Activated CD4-positive, alpha-beta T cell treated with anti-CD3 and anti-CD28 coated beads, Interleukin-2, amount 10 ng/mL, durations not matched to agents 7 days and 5 days (primary cell): Measurements from ENCODE around the gene PLP1. TPM values are rescaled to one million over a fixed set of nuclear protein-coding genes. Genes with fewer than 3 reads are reported as not detected.
"Not testable (repeated sequence)": the region's sequence is repeated elsewhere in the genome, so short reads cannot be mapped to it uniquely, and the experiment has no call there.

Source experiments
- CTCF ChIA-PET: fragments of 350-600 bp; sonication (Branson Sonifier 250); formaldehyde crosslinking; loops from one replicate; lab custom pipeline; 2021; ENCODE audit warnings: antibody characterized with exemption; lab: Charles Lee
- POLR2A ChIA-PET: fragments of 350-600 bp; sonication (Branson Sonifier 250); formaldehyde crosslinking; loops from one replicate; lab custom pipeline; 2021; ENCODE audit warnings: antibody characterized with exemption; lab: Charles Lee
- DNase-seq: peaks from one replicate; pipeline ENCODE4 v3.0.0-alpha.2; 2020
- H3K27ac Mint-ChIP-seq: one replicate; pipeline ENCODE4 v1.8.0; 2021; ENCODE audit warnings: mild to moderate bottlenecking, moderate library complexity, mixed read lengths
- H3K27me3 Mint-ChIP-seq: one replicate; pipeline ENCODE4 v1.8.0; 2021; ENCODE audit warnings: mixed read lengths
- H3K36me3 Mint-ChIP-seq: one replicate; pipeline ENCODE4 v1.8.0; 2021; ENCODE audit warnings: low read depth, mixed read lengths
- H3K4me1 Mint-ChIP-seq: one replicate; pipeline ENCODE4 v1.8.0; 2021; ENCODE audit warnings: mixed read lengths
- H3K4me3 Mint-ChIP-seq: one replicate; pipeline ENCODE4 v1.8.0; 2021; ENCODE audit warnings: mild to moderate bottlenecking, moderate library complexity, mixed read lengths
- H3K9me3 Mint-ChIP-seq: one replicate; pipeline ENCODE4 v1.8.0; 2021; ENCODE audit warnings: mixed read lengths
- total RNA-seq, 2 experiments: library from RNA; stranded (reverse); gene quantifications; one replicate each; pipeline ENCODE4 v1.2.3, GENCODE V29; 2021

The PLP1 gene
- total RNA-seq, 2 experiments from 2014 or later = not detected

DNA sequence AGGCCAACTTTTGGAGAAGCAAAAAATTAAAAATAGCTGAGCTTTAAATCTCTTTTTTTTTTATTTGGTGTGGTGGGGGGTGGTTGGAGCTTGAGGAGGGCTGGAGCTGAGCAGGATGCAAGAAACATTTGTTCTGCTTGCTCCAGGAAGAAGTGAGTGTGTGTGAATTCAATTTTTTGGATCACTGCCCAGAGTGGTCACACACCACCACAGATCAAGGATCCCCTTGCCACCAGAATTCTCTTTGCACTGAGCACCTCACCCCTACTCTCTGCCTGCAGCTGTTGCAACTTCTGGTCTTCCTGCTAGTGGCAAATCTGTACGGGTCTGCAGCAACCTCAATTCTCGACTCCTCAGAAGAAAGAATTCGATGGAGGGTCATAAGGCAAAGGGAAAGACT, 19.9 kb upstream of the PLP1 start:
- no peak overlapping the region for H3K27ac Mint-ChIP-seq
- H3K27me3 Mint-ChIP-seq = no peaks in the 10 kb centered on the region
- peaks cover 5% of the 10 kb centered on the region for H3K9me3 Mint-ChIP-seq
- ChIA-PET CTCF (no interaction called here), POLR2A (no interaction called here)
- H3K4me3 Mint-ChIP-seq = no peak overlapping the region
- no peak for DNase-seq
- H3K4me1 Mint-ChIP-seq = no peaks in the 10 kb centered on the region
- H3K36me3 Mint-ChIP-seq = no peaks in the 10 kb centered on the region

DNA sequence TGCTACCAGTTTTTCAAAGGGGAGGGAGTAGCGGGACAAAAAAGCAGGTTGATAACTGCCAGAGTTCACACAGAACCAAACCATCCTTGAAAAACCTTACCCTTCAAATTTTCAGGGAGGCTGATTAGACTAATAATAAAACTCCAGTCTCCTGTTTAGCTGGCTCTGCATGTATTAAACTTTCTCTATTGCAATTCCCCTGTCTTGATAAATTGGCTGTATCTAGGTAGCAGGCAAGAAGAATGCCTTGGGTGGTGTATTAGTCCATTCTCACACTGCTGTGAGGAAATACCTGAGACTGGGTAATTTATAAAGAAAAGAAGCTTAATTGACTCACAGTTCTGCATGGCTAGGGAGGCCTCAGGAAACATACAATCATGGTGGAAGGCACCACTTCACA, 18.1 kb upstream of the PLP1 start:
- DNase-seq = no peak
- ChIA-PET CTCF (no interaction called here), POLR2A (no interaction called here)
- Mint-ChIP-seq H3K4me1 (no peaks in the 10 kb centered on the region), H3K36me3 (no peaks in the 10 kb centered on the region), H3K4me3 (no peak overlapping the region), H3K9me3 (peaks cover 5% of the 10 kb centered on the region), H3K27me3 (no peaks in the 10 kb centered on the region), H3K27ac (no peak overlapping the region)

DNA sequence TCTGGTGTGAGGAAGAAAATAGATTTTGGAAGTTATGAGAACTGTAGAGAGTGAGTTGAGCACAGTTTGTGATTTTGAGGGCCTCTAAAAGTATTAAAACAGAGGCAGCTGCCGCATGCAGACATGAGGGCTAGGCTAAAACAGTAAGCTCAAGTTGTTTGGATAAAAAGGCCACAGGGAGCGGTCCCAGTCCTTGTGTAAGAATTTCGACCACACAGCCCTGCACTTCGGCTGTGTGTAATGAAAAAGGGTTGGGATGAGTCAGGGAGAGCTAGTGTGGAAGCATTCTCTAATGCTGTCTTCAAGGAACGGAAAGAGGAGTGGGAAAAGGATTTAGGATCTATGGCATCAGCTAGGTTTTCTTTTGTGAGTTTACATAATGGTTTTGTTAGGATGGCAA, 13.1 kb upstream of the PLP1 start:
- POLR2A ChIA-PET, H3K4me1 Mint-ChIP-seq, CTCF ChIA-PET, H3K36me3 Mint-ChIP-seq, H3K9me3 Mint-ChIP-seq, H3K27ac Mint-ChIP-seq, H3K4me3 Mint-ChIP-seq, DNase-seq, H3K27me3 Mint-ChIP-seq: not testable (repeated sequence)

DNA sequence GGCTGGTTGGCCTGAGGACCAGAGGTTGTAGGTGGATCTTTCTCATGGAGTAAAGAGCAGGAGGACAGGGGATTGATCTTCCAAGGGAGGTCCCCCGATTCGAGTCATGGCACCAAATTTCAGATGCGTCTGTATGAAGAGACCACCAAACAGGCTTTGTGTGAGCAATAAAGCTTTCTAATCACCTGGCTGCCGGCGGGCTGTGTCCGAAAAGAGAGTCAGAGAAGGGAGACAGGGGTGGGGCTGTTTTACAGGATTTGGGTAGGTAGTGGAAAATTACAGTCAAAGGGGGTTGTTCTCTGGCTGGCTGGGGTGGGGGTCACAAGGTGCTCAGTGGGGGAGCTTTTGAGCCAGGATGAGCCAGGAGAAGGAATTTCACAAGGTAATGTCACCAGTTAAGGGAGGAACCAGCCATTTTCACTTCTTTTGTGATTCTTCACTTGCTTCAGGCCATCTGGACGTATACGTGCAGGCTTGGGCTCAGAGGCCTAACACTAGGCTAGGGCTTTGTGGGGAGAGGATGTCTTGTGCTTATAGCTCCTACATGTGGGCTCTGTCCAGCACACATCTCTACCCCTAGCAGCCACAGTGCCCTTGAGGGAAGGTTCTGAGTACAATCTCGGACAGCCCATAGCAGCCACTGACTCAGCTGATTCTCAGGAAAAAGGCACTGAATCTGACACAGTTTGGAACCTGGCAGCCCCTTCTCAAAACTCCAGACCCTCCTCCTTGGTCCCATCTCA, 9.7 kb upstream of the PLP1 start:
- POLR2A ChIA-PET, H3K4me3 Mint-ChIP-seq, H3K4me1 Mint-ChIP-seq, H3K9me3 Mint-ChIP-seq, H3K27me3 Mint-ChIP-seq, H3K27ac Mint-ChIP-seq, H3K36me3 Mint-ChIP-seq, DNase-seq: not testable (repeated sequence)
- CTCF ChIA-PET = interaction anchor here (1.4 kb wide), 1 partner anchor 17 kb away, joined by 3 read pairs; no protein-coding TSS in a partner anchor

DNA sequence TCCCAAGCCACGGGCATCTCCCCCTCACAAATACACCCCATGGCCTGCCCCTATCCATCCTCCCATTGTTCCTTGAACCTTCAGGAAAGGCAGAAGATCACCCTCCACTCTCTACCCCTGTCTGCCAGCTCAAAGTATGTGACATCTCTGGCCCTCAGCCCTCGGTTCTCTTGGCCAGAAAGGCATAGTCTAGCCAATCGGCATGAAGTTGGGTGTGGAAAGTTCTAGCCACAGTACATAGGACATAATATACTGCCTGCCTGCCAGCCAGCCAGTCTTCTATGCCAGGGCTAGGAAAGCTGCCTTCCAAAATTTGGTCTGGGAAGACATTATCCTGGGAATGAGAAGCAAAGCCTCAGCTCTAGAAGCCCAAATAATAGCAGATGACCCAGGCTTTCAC, 3.2 kb upstream of the PLP1 start:
- H3K4me3 Mint-ChIP-seq = no peak overlapping the region
- H3K36me3 Mint-ChIP-seq = no peaks in the 10 kb centered on the region
- CTCF ChIA-PET = interaction anchor here (1.0 kb wide), 1 partner anchor 981 kb away, joined by 3 read pairs; no protein-coding TSS in a partner anchor

DNA sequence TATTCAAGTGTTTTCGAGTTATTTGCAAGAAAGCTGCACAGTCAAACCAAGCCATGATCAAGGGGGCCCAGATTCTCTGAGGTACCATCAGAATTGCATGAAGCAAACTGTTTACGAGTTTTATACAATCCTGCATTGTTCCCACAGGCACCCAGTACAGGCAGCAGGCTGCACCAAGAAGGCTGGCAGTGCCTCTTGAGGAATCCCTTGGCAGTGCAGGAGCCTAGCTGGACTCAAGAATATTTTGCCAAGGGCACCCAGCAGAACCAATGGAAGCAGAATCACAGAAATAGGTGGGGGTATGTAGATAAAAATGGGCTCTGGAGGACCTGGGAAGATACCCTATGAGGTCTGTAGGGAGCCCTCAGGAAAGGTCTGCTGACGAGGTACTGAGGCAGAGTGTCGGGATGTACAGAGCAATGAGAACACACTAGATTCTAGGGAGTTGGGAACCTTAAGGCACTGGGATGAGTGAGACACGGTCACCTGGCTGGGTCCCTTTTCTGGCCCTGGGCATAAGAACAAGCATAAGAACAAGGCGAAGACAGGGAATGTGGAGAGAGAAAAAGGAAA, 2.5 kb upstream of the PLP1 start:
- POLR2A ChIA-PET = no interaction called here
- CTCF ChIA-PET = no interaction called here
- Mint-ChIP-seq H3K4me1 (no peaks in the 10 kb centered on the region), H3K27me3 (peaks cover 8% of the 10 kb centered on the region), H3K27ac (no peak overlapping the region), H3K9me3 (no peaks in the 10 kb centered on the region), H3K4me3 (no peak overlapping the region), H3K36me3 (no peaks in the 10 kb centered on the region)
- no peak for DNase-seq

More for the DNA sequence above, 3.2 kb upstream of the PLP1 start:
- Mint-ChIP-seq H3K9me3 (no peaks in the 10 kb centered on the region), H3K4me1 (no peaks in the 10 kb centered on the region), H3K27me3 (peaks cover 8% of the 10 kb centered on the region), H3K27ac (no peak overlapping the region)
- POLR2A ChIA-PET = no interaction called here
- DNase-seq = no peak

DNA sequence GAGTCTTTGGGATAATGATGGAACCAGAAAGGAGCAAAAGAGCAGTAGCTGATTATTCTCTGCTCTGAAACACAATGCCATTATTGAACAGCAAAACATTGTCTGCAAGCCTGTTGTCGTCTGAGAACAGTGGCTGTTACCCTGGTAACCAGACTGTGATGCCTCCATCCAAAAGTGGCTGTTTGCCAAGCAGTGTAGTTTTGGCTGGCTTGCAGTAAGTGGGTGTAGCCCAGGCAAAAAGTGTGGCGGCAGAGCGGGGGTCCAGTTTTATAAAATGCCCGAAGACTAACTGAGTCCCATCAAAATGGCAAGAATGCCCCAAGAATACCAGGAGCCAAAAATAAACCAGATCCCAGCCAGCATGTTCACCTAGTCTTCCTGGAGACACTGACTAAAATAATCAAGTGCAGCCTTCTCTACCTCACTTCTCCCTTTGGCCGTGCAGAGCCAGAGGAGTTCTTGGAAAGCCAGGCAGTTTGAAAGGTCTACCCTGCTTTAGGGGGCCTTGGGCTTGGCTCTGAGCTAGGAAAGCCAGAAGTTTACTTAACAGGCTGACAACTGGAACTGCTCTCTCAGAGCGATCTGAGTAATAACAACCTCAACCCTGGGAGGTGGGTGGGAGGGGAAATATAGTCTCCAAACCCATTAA, 2.6 kb downstream of the PLP1 start:
- DNase-seq = no peak
- Mint-ChIP-seq H3K36me3 (no peaks in the 10 kb centered on the region), H3K4me3 (no peak overlapping the region), H3K4me1 (peaks cover 5% of the 10 kb centered on the region), H3K27ac (no peak overlapping the region), H3K27me3 (peaks cover 8% of the 10 kb centered on the region), H3K9me3 (no peaks in the 10 kb centered on the region)
- ChIA-PET POLR2A (no interaction called here), CTCF (no interaction called here)

DNA sequence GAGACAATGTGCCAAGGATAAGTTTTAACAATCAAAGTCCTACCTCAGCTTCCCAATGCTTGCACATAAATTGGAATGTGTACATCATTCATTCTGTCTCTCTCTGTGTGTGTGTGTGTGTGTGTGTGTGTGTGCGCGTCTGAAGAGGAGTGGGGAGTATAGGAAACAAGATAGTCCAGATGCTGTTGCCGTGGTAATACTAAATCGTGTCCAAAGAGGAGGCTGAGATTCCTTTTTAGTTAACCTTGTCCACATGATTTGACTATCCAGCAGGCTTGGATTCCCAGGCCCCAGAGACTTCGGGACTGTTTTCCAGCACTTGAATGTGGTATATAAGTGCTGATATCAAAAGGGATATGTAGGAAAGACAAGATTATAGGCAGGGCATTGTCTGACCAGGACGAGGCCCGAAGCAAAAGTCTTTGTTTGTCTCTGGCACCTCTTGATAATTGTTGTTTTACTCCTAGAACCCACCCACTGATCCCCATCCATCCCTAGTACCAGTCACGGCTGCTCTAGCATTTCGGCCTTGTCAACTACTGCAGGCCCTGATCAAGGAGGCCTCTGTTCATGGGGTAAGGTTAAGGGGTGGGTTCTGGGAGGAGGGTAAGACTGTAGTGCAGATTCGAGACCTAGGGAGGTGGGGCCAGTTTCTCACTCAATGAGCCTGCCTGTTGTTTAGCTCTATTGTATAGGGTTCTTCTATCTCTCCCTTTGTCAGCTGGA, 3.9 kb downstream of the PLP1 start:
- Mint-ChIP-seq H3K9me3 (no peaks in the 10 kb centered on the region), H3K36me3 (no peaks in the 10 kb centered on the region), H3K27ac (no peak overlapping the region), H3K27me3 (peaks cover 8% of the 10 kb centered on the region), H3K4me3 (no peak overlapping the region), H3K4me1 (peaks cover 5% of the 10 kb centered on the region)
- POLR2A ChIA-PET = no interaction called here
- no peak for DNase-seq
- CTCF ChIA-PET = no interaction called here

DNA sequence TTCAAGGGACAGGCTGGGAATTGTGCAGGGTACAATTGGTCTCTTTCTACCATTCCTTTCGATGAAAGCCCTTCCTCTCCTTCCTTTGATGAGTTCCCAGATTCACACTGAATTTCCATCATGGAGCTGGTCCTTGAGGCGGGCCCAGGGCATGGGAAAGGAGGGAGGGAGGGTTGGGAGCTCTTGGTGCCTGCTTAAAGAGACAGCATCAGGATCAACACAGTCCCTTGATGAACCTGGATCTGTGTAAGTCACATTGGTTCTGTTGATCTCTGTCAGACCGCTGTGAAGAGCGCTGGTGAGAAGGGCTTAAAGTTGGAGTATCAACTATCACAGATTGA, 4.4 kb downstream of the PLP1 start:
- DNase-seq = no peak
- H3K27me3 Mint-ChIP-seq = peaks cover 6% of the 10 kb centered on the region
- POLR2A ChIA-PET = no interaction called here
- no peak overlapping the region for H3K4me3 Mint-ChIP-seq
- CTCF ChIA-PET = no interaction called here
- no peaks in the 10 kb centered on the region for H3K36me3 Mint-ChIP-seq
- peaks cover 5% of the 10 kb centered on the region for H3K4me1 Mint-ChIP-seq
- H3K27ac Mint-ChIP-seq = no peak overlapping the region
- H3K9me3 Mint-ChIP-seq = no peaks in the 10 kb centered on the region

DNA sequence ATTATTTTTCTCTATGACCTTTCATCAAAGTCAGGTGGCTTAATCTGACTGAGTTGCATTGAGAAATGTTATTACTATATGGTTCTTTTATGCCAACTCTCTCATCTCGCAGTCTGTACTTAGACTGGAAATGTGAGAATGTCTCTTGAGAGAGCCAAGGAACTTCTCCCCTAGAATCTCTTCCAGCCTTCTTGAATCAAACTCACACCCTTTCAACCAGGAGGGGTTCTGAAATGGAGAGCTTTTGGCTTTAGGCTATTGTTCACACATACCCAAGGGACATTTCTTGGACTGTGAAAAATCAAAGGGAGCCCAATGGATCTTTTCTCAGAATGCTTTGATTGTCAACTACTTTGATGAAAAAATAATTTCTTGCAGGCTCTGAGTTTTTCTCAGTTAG, 5.1 kb downstream of the PLP1 start:
- Mint-ChIP-seq H3K27me3 (peaks cover 6% of the 10 kb centered on the region), H3K4me1 (peaks cover 5% of the 10 kb centered on the region), H3K27ac (no peak overlapping the region), H3K4me3 (no peak overlapping the region), H3K9me3 (no peaks in the 10 kb centered on the region), H3K36me3 (no peaks in the 10 kb centered on the region)
- CTCF ChIA-PET = no interaction called here
- POLR2A ChIA-PET = no interaction called here
- no peak for DNase-seq

DNA sequence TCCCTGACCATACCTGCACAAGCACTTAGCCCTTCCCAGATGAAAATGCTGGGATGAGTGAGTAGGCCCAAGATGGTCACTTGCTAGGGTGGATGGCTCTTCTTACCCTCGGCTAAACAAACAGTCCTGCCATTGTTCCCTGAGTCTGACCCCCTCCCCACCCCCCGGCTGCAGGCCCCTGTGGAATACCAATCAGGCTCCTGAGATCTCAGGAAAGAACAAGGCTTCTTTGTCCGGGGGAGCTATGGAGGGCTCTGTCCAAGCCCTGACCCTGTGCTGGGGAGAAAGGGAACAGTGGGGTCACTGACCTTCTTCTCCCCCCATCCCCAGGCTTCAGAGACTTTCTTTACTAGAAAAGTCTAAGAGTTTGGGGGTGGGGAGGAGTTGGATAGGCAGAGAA, 6.0 kb downstream of the PLP1 start:
- Mint-ChIP-seq H3K4me1 (peaks cover 5% of the 10 kb centered on the region), H3K36me3 (no peaks in the 10 kb centered on the region), H3K4me3 (no peak overlapping the region), H3K27me3 (peaks cover 6% of the 10 kb centered on the region), H3K9me3 (no peaks in the 10 kb centered on the region), H3K27ac (no peak overlapping the region)
- CTCF ChIA-PET = no interaction called here
- POLR2A ChIA-PET = no interaction called here
- DNase-seq = no peak

DNA sequence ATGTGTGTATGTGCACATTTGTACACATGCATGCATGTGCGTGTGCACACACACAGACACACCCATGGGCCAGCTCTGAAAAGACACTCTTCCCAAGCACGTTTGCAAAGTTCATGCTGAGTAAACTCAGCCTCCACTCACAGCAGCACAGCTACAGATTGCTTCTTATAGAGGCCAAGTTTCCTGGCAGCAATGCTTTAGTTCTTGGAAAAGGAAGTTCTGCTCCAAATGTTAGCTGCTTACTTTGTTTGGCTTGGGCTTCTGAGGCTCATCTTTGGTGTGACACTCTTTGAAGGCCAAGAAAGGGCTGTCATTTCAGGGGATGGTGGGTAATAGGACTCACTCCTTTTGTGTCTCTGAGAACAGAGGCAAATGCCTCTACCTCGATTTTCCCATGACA, 6.6 kb downstream of the PLP1 start:
- POLR2A ChIA-PET = no interaction called here
- CTCF ChIA-PET = no interaction called here
- H3K4me3 Mint-ChIP-seq = no peak overlapping the region
- no peaks in the 10 kb centered on the region for H3K9me3 Mint-ChIP-seq
- H3K27ac Mint-ChIP-seq = no peak overlapping the region
- H3K27me3 Mint-ChIP-seq = peaks cover 1% of the 10 kb centered on the region
- no peaks in the 10 kb centered on the region for H3K36me3 Mint-ChIP-seq
- DNase-seq = no peak
- peaks cover 5% of the 10 kb centered on the region for H3K4me1 Mint-ChIP-seq

DNA sequence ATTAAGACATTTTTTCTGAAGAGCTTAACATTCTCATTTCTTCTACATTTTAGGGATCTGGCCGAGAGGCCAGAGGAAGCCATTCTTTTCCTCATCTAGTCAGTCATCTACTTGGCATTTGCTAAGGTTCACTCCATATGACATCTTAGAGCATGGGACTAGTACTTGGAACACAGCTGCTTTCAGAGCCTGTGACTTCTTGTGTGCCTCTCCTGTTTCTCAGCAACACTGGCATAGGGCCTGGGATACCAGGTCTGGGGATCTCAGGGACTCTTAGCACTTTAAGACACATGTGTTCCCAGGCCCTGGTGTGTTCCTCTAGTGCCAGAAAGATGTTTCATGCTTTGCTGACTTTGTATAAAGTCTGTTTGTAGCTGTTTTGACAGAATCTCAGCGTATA, 7.3 kb downstream of the PLP1 start:
- Mint-ChIP-seq H3K36me3 (no peaks in the 10 kb centered on the region), H3K27ac (no peak overlapping the region), H3K4me1 (peaks cover 5% of the 10 kb centered on the region), H3K27me3 (peaks cover under 1% of the 10 kb centered on the region), H3K4me3 (no peak overlapping the region), H3K9me3 (no peaks in the 10 kb centered on the region)
- CTCF ChIA-PET = interaction anchor here (0.8 kb wide), 1 partner anchor 17 kb away, joined by 3 read pairs; no protein-coding TSS in a partner anchor
- DNase-seq = no peak
- POLR2A ChIA-PET = no interaction called here
